Measurements from ENCODE around the gene SLC25A4.

DNA sequence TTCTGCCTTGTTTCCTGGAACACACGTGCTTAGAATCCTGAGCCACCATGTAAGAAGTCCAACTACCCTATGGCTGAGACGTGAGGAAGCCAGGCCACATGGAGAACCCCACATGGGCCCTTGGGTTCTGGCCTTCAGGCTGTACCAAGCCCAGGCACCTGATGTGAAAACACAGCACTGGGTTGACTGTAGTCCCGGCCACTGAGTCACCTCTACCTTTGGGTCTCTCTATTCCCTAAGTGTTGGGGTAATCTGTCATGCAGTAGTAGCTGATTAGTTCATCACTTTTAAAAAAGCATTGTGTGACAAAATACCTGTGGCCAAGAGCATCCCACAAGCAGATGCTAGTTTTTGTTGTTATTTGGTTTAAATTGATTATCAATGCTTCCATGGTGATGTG is 36.4 kb downstream of the SLC25A4 start:
- TF ChIP-seq EZH2 (IDR thresholded peaks at IDR 0.05; ENCODE audit: low read length): no peak
- TF ChIP-seq, protein P1, sequence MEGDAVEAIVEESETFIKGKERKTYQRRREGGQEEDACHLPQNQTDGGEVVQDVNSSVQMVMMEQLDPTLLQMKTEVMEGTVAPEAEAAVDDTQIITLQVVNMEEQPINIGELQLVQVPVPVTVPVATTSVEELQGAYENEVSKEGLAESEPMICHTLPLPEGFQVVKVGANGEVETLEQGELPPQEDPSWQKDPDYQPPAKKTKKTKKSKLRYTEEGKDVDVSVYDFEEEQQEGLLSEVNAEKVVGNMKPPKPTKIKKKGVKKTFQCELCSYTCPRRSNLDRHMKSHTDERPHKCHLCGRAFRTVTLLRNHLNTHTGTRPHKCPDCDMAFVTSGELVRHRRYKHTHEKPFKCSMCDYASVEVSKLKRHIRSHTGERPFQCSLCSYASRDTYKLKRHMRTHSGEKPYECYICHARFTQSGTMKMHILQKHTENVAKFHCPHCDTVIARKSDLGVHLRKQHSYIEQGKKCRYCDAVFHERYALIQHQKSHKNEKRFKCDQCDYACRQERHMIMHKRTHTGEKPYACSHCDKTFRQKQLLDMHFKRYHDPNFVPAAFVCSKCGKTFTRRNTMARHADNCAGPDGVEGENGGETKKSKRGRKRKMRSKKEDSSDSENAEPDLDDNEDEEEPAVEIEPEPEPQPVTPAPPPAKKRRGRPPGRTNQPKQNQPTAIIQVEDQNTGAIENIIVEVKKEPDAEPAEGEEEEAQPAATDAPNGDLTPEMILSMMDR (optimal IDR thresholded peaks at IDR 0.05 in 1 of 3, IDR thresholded peaks at IDR 0.05 in 1 of 3, conservative IDR thresholded peaks at IDR 0.05 in 1 of 3; ENCODE audit: extremely low read depth in 1 of 3, insufficient read depth in 2 of 3, low read length in 3 of 3): no peak

Data from keratinocyte (primary cell).